NCI-H1694 treated with DMSO at 0.1 percent for 48 hours (cell line): ENCODE data around the gene NOTCH2.

Source experiments
- DNase-seq: peaks from one replicate; lab custom pipeline; 2025; lab: John Stamatoyannopoulos, UW

NOTCH2 gene

GRCh38 chr1:119874186-119874585 is 195.3 kb downstream of the NOTCH2 start:
- no peak for DNase-seq

DNA sequence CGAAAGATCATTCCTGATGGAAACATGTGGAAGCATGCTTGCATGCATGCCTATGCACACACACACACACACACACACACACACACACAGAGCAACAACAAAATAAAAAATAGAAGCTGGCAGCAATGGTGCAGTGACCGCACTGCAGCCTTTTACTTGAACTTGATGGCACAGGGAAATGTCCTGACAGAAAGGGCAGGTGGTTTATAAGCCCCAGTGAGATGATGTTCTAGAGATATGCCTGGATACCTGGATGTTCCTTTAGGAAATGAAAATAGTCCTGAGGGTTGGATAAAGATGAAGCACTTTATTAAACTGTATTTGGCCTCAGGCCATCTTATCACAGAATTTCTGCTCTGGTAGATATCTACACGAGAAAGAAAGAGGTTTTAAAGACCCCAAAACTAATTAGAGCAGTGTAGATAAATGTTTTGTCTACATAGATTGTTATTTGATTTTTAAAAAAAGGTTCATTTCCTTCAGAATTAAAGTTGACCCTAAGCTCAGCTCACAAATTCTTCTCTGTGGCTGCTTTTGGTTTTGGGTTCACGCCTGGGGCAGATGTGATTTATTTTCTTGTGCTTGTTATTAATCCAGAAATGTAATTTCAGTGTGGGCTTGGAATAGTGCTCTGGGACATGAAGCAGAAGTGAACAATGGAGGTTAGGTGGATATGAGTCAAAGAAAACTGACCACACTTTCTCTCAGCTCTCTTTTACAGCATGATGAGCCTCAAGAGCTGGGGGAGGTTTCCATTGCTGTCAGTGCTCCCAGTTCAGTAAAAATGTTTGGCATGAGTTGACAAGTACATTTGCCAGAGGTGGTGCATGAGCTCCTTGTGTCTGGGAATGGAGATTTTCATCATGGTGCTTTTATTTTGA is 196.1 kb downstream of the NOTCH2 start:
- DNase-seq = no peak

- DNase-seq = no peak
These were observed 197.6 kb downstream of the NOTCH2 start for GRCh38 chr1:119871881-119872280.

DNA sequence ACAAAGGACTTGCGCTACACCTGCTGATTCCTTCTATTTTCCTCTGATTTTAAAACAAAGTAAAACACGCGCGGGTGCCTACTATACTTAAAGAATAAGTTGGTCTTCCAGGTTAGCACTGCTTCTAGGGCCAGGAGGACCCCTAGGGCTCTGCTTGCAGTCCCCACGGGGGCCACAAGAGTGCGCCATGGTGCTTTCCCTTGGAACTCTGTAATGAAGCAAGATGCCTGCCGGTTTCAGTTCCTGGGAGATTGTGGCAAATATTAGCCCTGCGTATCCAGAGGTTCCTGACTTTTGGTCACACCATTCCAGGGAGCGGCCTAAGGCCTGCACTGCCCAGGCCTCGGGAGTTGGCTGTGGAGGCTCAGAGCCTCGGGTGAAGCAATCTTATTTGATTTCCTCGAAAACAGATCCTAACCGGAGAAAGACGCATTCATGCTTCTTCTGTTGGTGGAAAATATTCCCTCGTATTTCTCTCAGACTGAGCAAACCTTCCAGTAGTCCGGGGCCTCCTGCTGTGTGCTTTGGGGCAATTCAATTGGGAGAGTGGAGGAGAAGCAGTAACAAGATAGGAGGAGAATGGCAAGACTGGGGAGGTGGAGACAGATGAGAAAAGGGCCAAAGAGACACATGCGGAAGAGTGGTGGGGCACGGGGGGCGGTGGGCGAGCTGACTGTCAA is 198.4 kb downstream of the NOTCH2 start:
- peak; percentile 68 for DNase-seq

DNA sequence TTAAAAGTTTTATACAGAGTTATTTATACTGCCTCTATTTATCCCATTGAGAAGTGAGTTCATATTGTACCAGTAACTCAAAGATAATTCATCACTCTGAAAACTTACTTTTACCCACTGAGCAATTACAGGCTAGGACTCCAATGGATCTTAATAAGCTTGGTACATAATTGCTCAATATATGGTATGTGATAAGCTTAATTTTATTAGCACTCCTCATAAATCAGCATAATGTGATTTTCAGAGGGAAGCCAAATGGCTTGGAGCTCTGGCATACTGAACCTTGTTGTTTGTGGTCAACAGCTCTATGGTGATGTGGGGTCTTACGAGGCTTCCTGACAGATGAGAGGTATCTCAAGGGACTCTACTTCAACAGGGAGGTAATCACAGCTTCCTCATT is 199.5 kb downstream of the NOTCH2 start:
- DNase-seq = no peak

DNA sequence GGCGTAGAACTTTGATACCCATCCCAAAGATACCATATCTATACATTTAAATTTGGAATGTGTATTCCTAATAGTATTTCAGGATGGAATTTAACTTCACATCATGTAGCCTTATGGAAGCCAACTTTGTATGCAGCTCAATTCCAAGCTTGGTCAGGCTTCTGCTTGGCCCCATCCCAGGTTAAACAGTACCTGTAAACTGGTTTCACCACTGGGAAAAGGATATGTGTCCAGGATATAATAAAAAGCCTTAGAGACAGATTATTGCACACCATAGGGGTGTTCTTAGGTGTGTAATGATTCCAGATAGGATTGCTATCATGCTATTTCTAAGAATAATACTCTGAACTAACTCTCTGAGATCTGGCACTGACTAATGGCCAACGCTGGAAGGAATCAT is 201.3 kb downstream of the NOTCH2 start:
- no peak for DNase-seq

GRCh38 chr1:119866451-119866850 is 203.0 kb downstream of the NOTCH2 start:
- no peak for DNase-seq

- no peak for DNase-seq
These were observed 203.8 kb downstream of the NOTCH2 start for GRCh38 chr1:119865627-119866026.

DNA sequence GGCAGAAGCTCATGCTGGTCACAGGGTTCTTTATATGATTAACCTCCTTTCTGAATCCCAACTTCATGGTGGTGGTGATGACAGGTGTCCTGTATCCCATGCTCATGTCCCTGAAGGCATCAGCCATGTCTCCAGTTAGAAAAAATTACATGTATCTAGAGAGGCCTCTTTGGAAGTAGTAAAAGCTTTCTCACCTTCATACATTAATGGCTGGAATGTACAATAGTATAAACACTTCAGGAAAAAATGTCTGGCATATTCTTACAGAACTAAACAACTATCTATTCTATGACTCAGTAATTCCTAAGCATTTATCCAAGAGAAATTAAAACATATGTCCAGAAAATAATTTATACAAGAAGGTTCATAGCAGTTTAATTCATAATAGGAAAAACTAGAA is 207.2 kb downstream of the NOTCH2 start:
- DNase-seq = no peak
